Measurements from ENCODE around the gene GGPS1. TPM values are rescaled to one million over a fixed set of nuclear protein-coding genes. Genes with fewer than 3 reads are reported as not detected.
"Not testable (repeated sequence)": the region's sequence is repeated elsewhere in the genome, so short reads cannot be mapped to it uniquely, and the experiment has no call there.

The GGPS1 gene
- total and polyA plus RNA-seq, 4 donors, result 18.9 to 29.0 (median 24.4) TPM

GRCh38 chr1:235367000-235367908 lies 38.9 kb downstream of the GGPS1 start, which contains the start of gene TBCE:
TSS of gene TBCE (plus strand) at chr1:235367427. CDS start at chr1:235380050, 12,623 bp downstream.
- Histone ChIP-seq H3K36me3 (ENCODE audit: control insufficient read depth in 1 of 2, insufficient read depth in 2 of 2, low read length in 1 of 2) (no peaks in the 10 kb centered on the region), H3K4me1 (ENCODE audit: control insufficient read depth in 1 of 2, insufficient read depth in 2 of 2, low read length in 2 of 2) (no peaks in the 10 kb centered on the region), H3K27ac (ENCODE audit: low read depth in 1 of 2, low read length in 2 of 2) (peak within 1 kb of the TSS in 1 of 2 donors; percentile 29), H3K9me3 (ENCODE audit: control insufficient read depth, low read length) (no peaks in the 10 kb centered on the region), H3K4me3 (ENCODE audit: low read length in 2 of 2) (peak within 1 kb of the TSS; percentile 51 to 84), H3K27me3 (ENCODE audit: control insufficient read depth in 1 of 2, insufficient read depth in 2 of 2, low read length in 1 of 2) (no peaks in the 10 kb centered on the region)
- ATAC-seq (ENCODE audit: low FRiP score) (peak; percentile 99), DNase-seq (peak; percentile 98 to 100)
- intact Hi-C loops (cut with DNase I), result loop anchor here (2.0 kb wide), 1 partner anchor 38 kb away; the partner anchor contains the start of genes ARID4B (in 2 of the 2) and GGPS1 (in 2 of the 2)
- 0 to 1% methylated on average over 38 of the region's 38 CpGs for WGBS, 2 donors

- DNase-seq (no peak), ATAC-seq (ENCODE audit: low FRiP score) (no peak)
- H3K27ac ChIP-seq (ENCODE audit: low read depth in 1 of 2, low read length in 2 of 2), result no peak overlapping the region
- 74 to 78% methylated on average over 5 of the region's 5 CpGs for WGBS, 2 donors
- no peaks in the 10 kb centered on the region for H3K4me1 ChIP-seq (ENCODE audit: control insufficient read depth in 1 of 2, insufficient read depth in 2 of 2, low read length in 2 of 2)
- H3K36me3 ChIP-seq (ENCODE audit: control insufficient read depth in 1 of 2, insufficient read depth in 2 of 2, low read length in 1 of 2), result no peaks in the 10 kb centered on the region
- no peaks in the 10 kb centered on the region for H3K27me3 ChIP-seq (ENCODE audit: control insufficient read depth in 1 of 2, insufficient read depth in 2 of 2, low read length in 1 of 2)
- intact Hi-C loops (cut with DNase I), result no loop called here
- no peak overlapping the region for H3K4me3 ChIP-seq (ENCODE audit: low read length in 2 of 2)
- H3K9me3 ChIP-seq (ENCODE audit: control insufficient read depth, low read length), result no peaks in the 10 kb centered on the region
These were observed 40.1 kb downstream of the GGPS1 start for GRCh38 chr1:235368428-235368827.

- no peaks in the 10 kb centered on the region for H3K27me3 ChIP-seq (ENCODE audit: control insufficient read depth in 1 of 2, insufficient read depth in 2 of 2, low read length in 1 of 2)
- WGBS, 2 donors, result 92 to 95% methylated on average over 5 of the region's 5 CpGs
- no peak for ATAC-seq (ENCODE audit: low FRiP score)
- no peak overlapping the region for H3K27ac ChIP-seq (ENCODE audit: low read depth in 1 of 2, low read length in 2 of 2)
- DNase-seq, result no peak
- no peaks in the 10 kb centered on the region for H3K4me1 ChIP-seq (ENCODE audit: control insufficient read depth in 1 of 2, insufficient read depth in 2 of 2, low read length in 2 of 2)
- H3K4me3 ChIP-seq (ENCODE audit: low read length in 2 of 2), result no peak overlapping the region
- no peaks in the 10 kb centered on the region for H3K9me3 ChIP-seq (ENCODE audit: control insufficient read depth, low read length)
- H3K36me3 ChIP-seq (ENCODE audit: control insufficient read depth in 1 of 2, insufficient read depth in 2 of 2, low read length in 1 of 2), result no peaks in the 10 kb centered on the region
- intact Hi-C loops (cut with DNase I), result no loop called here
These were observed 41.4 kb downstream of the GGPS1 start for GRCh38 chr1:235369802-235370201.

GRCh38 chr1:235375919-235376605 lies 47.7 kb downstream of the GGPS1 start:
- intact Hi-C loops (cut with DNase I), result no loop called here
- no peaks in the 10 kb centered on the region for H3K9me3 ChIP-seq (ENCODE audit: control insufficient read depth, low read length)
- H3K36me3 ChIP-seq (ENCODE audit: control insufficient read depth in 1 of 2, insufficient read depth in 2 of 2, low read length in 1 of 2), result peaks cover 0 to 2% of the 10 kb centered on the region in 2 donors
- H3K4me3 ChIP-seq (ENCODE audit: low read length in 2 of 2), result no peak overlapping the region
- DNase-seq (no peak), ATAC-seq (ENCODE audit: low FRiP score) (no peak)
- H3K27ac ChIP-seq (ENCODE audit: low read depth in 1 of 2, low read length in 2 of 2), result no peak overlapping the region
- WGBS, 2 donors, result 97 to 98% methylated on average over 6 of the region's 6 CpGs
- no peaks in the 10 kb centered on the region for H3K4me1 ChIP-seq (ENCODE audit: control insufficient read depth in 1 of 2, insufficient read depth in 2 of 2, low read length in 2 of 2)
- H3K27me3 ChIP-seq (ENCODE audit: control insufficient read depth in 1 of 2, insufficient read depth in 2 of 2, low read length in 1 of 2), result no peaks in the 10 kb centered on the region

GRCh38 chr1:235378134-235378735 lies 49.9 kb downstream of the GGPS1 start:
- DNase-seq; H3K4me1 ChIP-seq (ENCODE audit: control insufficient read depth in 1 of 2, insufficient read depth in 2 of 2, low read length in 2 of 2); intact Hi-C loops (cut with DNase I); H3K36me3 ChIP-seq (ENCODE audit: control insufficient read depth in 1 of 2, insufficient read depth in 2 of 2, low read length in 1 of 2); H3K27ac ChIP-seq (ENCODE audit: low read depth in 1 of 2, low read length in 2 of 2); H3K27me3 ChIP-seq (ENCODE audit: control insufficient read depth in 1 of 2, insufficient read depth in 2 of 2, low read length in 1 of 2); H3K9me3 ChIP-seq (ENCODE audit: control insufficient read depth, low read length); ATAC-seq (ENCODE audit: low FRiP score); H3K4me3 ChIP-seq (ENCODE audit: low read length in 2 of 2): not testable (repeated sequence)
- WGBS, 2 donors, result 84 to 85% methylated on average over 11 of the region's 11 CpGs

- DNase-seq; H3K27ac ChIP-seq (ENCODE audit: low read depth in 1 of 2, low read length in 2 of 2); H3K4me1 ChIP-seq (ENCODE audit: control insufficient read depth in 1 of 2, insufficient read depth in 2 of 2, low read length in 2 of 2); H3K27me3 ChIP-seq (ENCODE audit: control insufficient read depth in 1 of 2, insufficient read depth in 2 of 2, low read length in 1 of 2); intact Hi-C loops (cut with DNase I); H3K36me3 ChIP-seq (ENCODE audit: control insufficient read depth in 1 of 2, insufficient read depth in 2 of 2, low read length in 1 of 2); H3K4me3 ChIP-seq (ENCODE audit: low read length in 2 of 2); ATAC-seq (ENCODE audit: low FRiP score); H3K9me3 ChIP-seq (ENCODE audit: control insufficient read depth, low read length): not testable (repeated sequence)
- WGBS, 2 donors, result no CpG with 5 or more reads among the region's 3 CpGs
These were observed 53.8 kb downstream of the GGPS1 start for GRCh38 chr1:235381955-235382739.

- intact Hi-C loops (cut with DNase I); H3K36me3 ChIP-seq (ENCODE audit: control insufficient read depth in 1 of 2, insufficient read depth in 2 of 2, low read length in 1 of 2); H3K4me3 ChIP-seq (ENCODE audit: low read length in 2 of 2); H3K27ac ChIP-seq (ENCODE audit: low read depth in 1 of 2, low read length in 2 of 2); ATAC-seq (ENCODE audit: low FRiP score); H3K9me3 ChIP-seq (ENCODE audit: control insufficient read depth, low read length); H3K4me1 ChIP-seq (ENCODE audit: control insufficient read depth in 1 of 2, insufficient read depth in 2 of 2, low read length in 2 of 2); DNase-seq; H3K27me3 ChIP-seq (ENCODE audit: control insufficient read depth in 1 of 2, insufficient read depth in 2 of 2, low read length in 1 of 2): not testable (repeated sequence)
- WGBS, 2 donors, result 94 to 100% methylated on average over 1 of the region's 1 CpG
These were observed 57.3 kb downstream of the GGPS1 start for GRCh38 chr1:235385633-235386032.

- no peak overlapping the region for H3K27ac ChIP-seq (ENCODE audit: low read depth in 1 of 2, low read length in 2 of 2)
- WGBS, 2 donors, result 87 to 90% methylated on average over 4 of the region's 4 CpGs
- DNase-seq (no peak), ATAC-seq (ENCODE audit: low FRiP score) (no peak)
- intact Hi-C loops (cut with DNase I), result no loop called here
- H3K9me3 ChIP-seq (ENCODE audit: control insufficient read depth, low read length), result no peaks in the 10 kb centered on the region
- no peaks in the 10 kb centered on the region for H3K4me1 ChIP-seq (ENCODE audit: control insufficient read depth in 1 of 2, insufficient read depth in 2 of 2, low read length in 2 of 2)
- H3K36me3 ChIP-seq (ENCODE audit: control insufficient read depth in 1 of 2, insufficient read depth in 2 of 2, low read length in 1 of 2), result no peaks in the 10 kb centered on the region
- H3K4me3 ChIP-seq (ENCODE audit: low read length in 2 of 2), result no peak overlapping the region
- H3K27me3 ChIP-seq (ENCODE audit: control insufficient read depth in 1 of 2, insufficient read depth in 2 of 2, low read length in 1 of 2), result no peaks in the 10 kb centered on the region
These were observed 63.5 kb downstream of the GGPS1 start for GRCh38 chr1:235391874-235392273.

Measured in aorta (tissue), 5 donors.